Endothelial cell of umbilical vein (primary cell): ENCODE data around the gene MYLK. TPM values are rescaled to one million over a fixed set of nuclear protein-coding genes. Genes with fewer than 3 reads are reported as not detected.

ENCODE experiments used
- BruUV-seq: library from RNA; stranded (reverse); fragments of 400-500 nt; replicated peaks from 2 replicates; lab custom pipeline; 2021; lab: Mats Ljungman, UMichigan
- CTCF ChIA-PET: fragments of 300-600, 350-600 bp; sonication (Branson Sonifier 250); formaldehyde crosslinking; loops from one replicate; lab custom pipeline; 2021; ENCODE audit warnings: antibody characterized with exemption, inconsistent platforms; lab: Charles Lee
- POLR2A ChIA-PET: fragments of 300-600, 350-600 bp; sonication (Branson Sonifier 250); formaldehyde crosslinking; loops from one replicate; lab custom pipeline; 2021; ENCODE audit warnings: antibody characterized with exemption, inconsistent platforms; lab: Charles Lee
- DNase-seq: peaks from one replicate; pipeline ENCODE4 v3.0.0-alpha.2; 2011; ENCODE audit warnings: low read depth, low spot score
- FAIRE-seq: peaks from 2 replicates; lab custom pipeline; 2011; peaks lifted over from hg19 to GRCh38; lab: Jason Lieb, UNC
- H2AFZ ChIP-seq: 2 replicates; pipeline ENCODE4 v1.6.0; 2012; ENCODE audit warnings: low read depth, low read length, control low read depth, inconsistent platforms
- H3K27ac ChIP-seq: 2 replicates; pipeline ENCODE4 v1.5.1; 2011; ENCODE audit warnings: low read depth, mild to moderate bottlenecking, control low read depth, low read length, moderate library complexity; ENCODE audit not compliant: insufficient read depth
- H3K27me3 ChIP-seq, 2 experiments: 2 replicates each; pipeline versions ENCODE4 v1.6.0 to v1.6.1; 2011; ENCODE audit warnings: low read length in 2 of 2, mixed read lengths in 1 of 2; ENCODE audit not compliant: control insufficient read depth in 2 of 2, insufficient read depth in 2 of 2
- H3K36me3 ChIP-seq, 2 experiments: 2 replicates in 1 of 2; 3 replicates in 1 of 2; pipeline ENCODE4 v1.5.1; 2011; ENCODE audit warnings: low read length in 2 of 2, mild to moderate bottlenecking in 1 of 2, moderate library complexity in 1 of 2; ENCODE audit not compliant: control insufficient read depth in 2 of 2, insufficient read depth in 2 of 2; ENCODE audit errors: extremely low read depth in 1 of 2
- H3K4me1 ChIP-seq: 3 replicates; pipeline ENCODE4 v1.5.1; 2011; ENCODE audit warnings: mild to moderate bottlenecking, low read length; ENCODE audit not compliant: control insufficient read depth, insufficient read depth; ENCODE audit errors: extremely low read depth
- H3K4me2 ChIP-seq: 2 replicates; pipeline ENCODE4 v1.6.1; 2011; ENCODE audit warnings: low read length, control low read depth, mixed read lengths; ENCODE audit not compliant: insufficient read depth
- H3K4me3 ChIP-seq, 3 experiments: fragments of 200-600 bp in 1 of 3; sonication (generic), shearing (Covaris generic) in 1 of 3; replicated peaks in 1 of 3; 2 replicates each; pipeline ENCODE4 v1.5.1; 2011 to 2016; ENCODE audit warnings: control low read depth in 3 of 3, low read length in 3 of 3, mild to moderate bottlenecking in 2 of 3, inconsistent platforms in 1 of 3, low read depth in 1 of 3, moderate library complexity in 1 of 3; ENCODE audit not compliant: insufficient read depth in 1 of 3
- H3K79me2 ChIP-seq: 2 replicates; pipeline ENCODE4 v1.6.0; 2012; ENCODE audit warnings: low read length, inconsistent platforms; ENCODE audit not compliant: control insufficient read depth, insufficient read depth
- H3K9ac ChIP-seq: replicated peaks from 2 replicates; pipeline ENCODE3; 2011; ENCODE audit warnings: low read length, control low read depth; ENCODE audit not compliant: insufficient read depth; ENCODE audit errors: extremely low read depth
- H3K9me1 ChIP-seq: replicated peaks from 3 replicates; pipeline ENCODE4 v1.6.0; 2011; ENCODE audit warnings: mild to moderate bottlenecking, low read length; ENCODE audit not compliant: control insufficient read depth, insufficient read depth; ENCODE audit errors: extremely low read depth
- H3K9me3 ChIP-seq: replicated peaks from 2 replicates; pipeline ENCODE4 v1.5.1; 2012; ENCODE audit warnings: low read length, inconsistent platforms; ENCODE audit not compliant: control insufficient read depth, insufficient read depth
- H4K20me1 ChIP-seq: replicated peaks from 2 replicates; pipeline ENCODE3; 2011; ENCODE audit warnings: mild to moderate bottlenecking, low read length; ENCODE audit not compliant: control insufficient read depth, insufficient read depth; ENCODE audit errors: extremely low read depth
- CTCF ChIP-seq, 2 donors: IDR thresholded peaks; 1 replicate in 1 of 2; 2 replicates in 1 of 2; pipeline ENCODE4 v1.5.1; 2011; ENCODE audit warnings: low read length in 2 of 2, mild to moderate bottlenecking in 2 of 2, moderate library complexity in 2 of 2, control low read depth in 1 of 2, inconsistent platforms in 1 of 2, low read depth in 1 of 2; ENCODE audit not compliant: insufficient read depth in 1 of 2; ENCODE audit errors: extremely low read depth in 1 of 2
- EZH2 ChIP-seq: IDR thresholded peaks from 2 replicates; pipeline ENCODE4 v1.6.1; 2012; ENCODE audit warnings: borderline replicate concordance, low read depth, mild to moderate bottlenecking, moderate library complexity, low read length, inconsistent platforms; ENCODE audit not compliant: severe bottlenecking
- FOS ChIP-seq: IDR thresholded peaks from 2 replicates; pipeline ENCODE4 v1.6.1; 2011; ENCODE audit warnings: mild to moderate bottlenecking, low read length, moderate library complexity, borderline replicate concordance; ENCODE audit not compliant: insufficient read depth
- GATA2 ChIP-seq: IDR thresholded peaks from 2 replicates; pipeline ENCODE4 v1.7.0; 2011; ENCODE audit warnings: low read depth, mild to moderate bottlenecking, moderate library complexity, mixed read lengths, low read length; ENCODE audit not compliant: insufficient read length, insufficient read depth
- JUN ChIP-seq: IDR thresholded peaks from 2 replicates; pipeline ENCODE4 v1.6.1; 2011; ENCODE audit warnings: borderline replicate concordance, low read depth; ENCODE audit not compliant: insufficient read length, insufficient read depth
- MAX ChIP-seq: IDR thresholded peaks from 2 replicates; pipeline ENCODE4 v1.6.1; 2011; ENCODE audit not compliant: insufficient read depth, insufficient read length
- MYC ChIP-seq: IDR thresholded peaks from one replicate; pipeline ENCODE4 v1.6.1; 2011; ENCODE audit warnings: mild to moderate bottlenecking, low read depth, low read length
- POLR2A ChIP-seq: IDR thresholded peaks from 2 replicates; pipeline ENCODE4 v1.6.1; 2012; ENCODE audit warnings: low read depth, mild to moderate bottlenecking, control low read depth, low read length
- POLR2AphosphoS5 ChIP-seq: IDR thresholded peaks from 2 replicates; pipeline ENCODE4 v1.6.1; 2012; ENCODE audit warnings: low read depth, mild to moderate bottlenecking, control low read depth, low read length, moderate library complexity; ENCODE audit not compliant: insufficient read depth
- dilution Hi-C: fragments of 300-500 bp; cut with MboI; formaldehyde crosslinking; loops from one replicate; pipeline ENCODE4 v1.15.0; 2019; ENCODE audit warnings: low sequenced_read_pairs; ENCODE audit not compliant: extremely low pct_ligation_motif_present
- intact Hi-C: fragments of 100-400 bp; cut with micrococcal nuclease; formaldehyde crosslinking; loops from one replicate; pipeline ENCODE4 v1.10.0; 2022
- polyA plus RNA-seq, 4 experiments: library from polyadenylated mRNA; depleted of rRNA in 3 of 4; stranded (reverse) in 3 of 4; unstranded in 1 of 4; fragments of >200 nt; gene quantifications; 2 replicates each; pipeline versions ENCODE4 v1.2.1 to v1.2.3, GENCODE V29; 2011 to 2012; ENCODE audit warnings: missing spikeins in 1 of 4
- total RNA-seq: library from RNA; stranded (reverse); gene quantifications from 2 replicates; pipeline ENCODE4 v1.2.3, GENCODE V29; 2021

Gene MYLK
- total and polyA plus RNA-seq, 2 donors (not counting 3 experiments of a cell fraction or from before 2014, with no cell fraction given): 10.0 to 22.2 TPM

GRCh38 chr3:123637131-123637530 lies 247.0 kb downstream of the MYLK start:
- Histone ChIP-seq H3K4me1 (no peaks in the 10 kb centered on the region), H3K79me2 (no peaks in the 10 kb centered on the region), H3K9me1 (no peaks in the 10 kb centered on the region), H3K9ac (no peak overlapping the region), H2AFZ (no peak overlapping the region), H3K9me3 (no peaks in the 10 kb centered on the region), H3K36me3 (no peaks in the 10 kb centered on the region), H3K27me3 (no peaks in the 10 kb centered on the region), H3K4me3 (no peak overlapping the region), H4K20me1 (no peaks in the 10 kb centered on the region), H3K4me2 (no peak overlapping the region), H3K27ac (no peak overlapping the region)
- CTCF ChIA-PET: no interaction called here
- no peak for DNase-seq
- no TSS peak for BruUV-seq
- no peak for FAIRE-seq
- intact Hi-C loops (no loop called here), dilution Hi-C loops (no loop called here)
- TF ChIP-seq CTCF (IDR thresholded peaks at IDR 0.05; ENCODE audit: extremely low read depth in 1 of 2, insufficient read depth in 1 of 2, low read depth in 1 of 2, low read length in 2 of 2) (no peak), FOS (no peak), EZH2 (no peak), JUN (no peak), POLR2AphosphoS5 (no peak), GATA2 (no peak), MAX (no peak), POLR2A (no peak), MYC (no peak)
- POLR2A ChIA-PET: no interaction called here
